Activated T-helper 1 cell treated with anti-CD3 and anti-CD28 coated beads, Interleukin-12 subunit alpha, Interleukin-12 subunit beta, Interleukin-2, Interleukin-4 antibody, amounts not matched to agents 30 ng/mL and 10 ng/mL and 1 ng/mL, durations not matched to agents 14 hours and 24 hours and 36 hours (primary cell): ENCODE measurements around the gene FAM174A. TPM values are rescaled to one million over a fixed set of nuclear protein-coding genes. Genes with fewer than 3 reads are reported as not detected.

Experiments used
- DNase-seq: peaks from one replicate; pipeline ENCODE4 v3.0.0; 2021; ENCODE audit warnings: low spot score
- H3K27ac Mint-ChIP-seq: one replicate; pipeline ENCODE4 v1.8.0; 2021; ENCODE audit warnings: mild to moderate bottlenecking, mixed read lengths
- H3K27me3 Mint-ChIP-seq: one replicate; pipeline ENCODE4 v1.8.0; 2022; ENCODE audit warnings: mild to moderate bottlenecking, moderate library complexity, mixed read lengths; ENCODE audit not compliant: insufficient read depth
- H3K36me3 Mint-ChIP-seq: one replicate; pipeline ENCODE4 v1.8.0; 2021; ENCODE audit warnings: low read depth, mixed read lengths
- H3K4me1 Mint-ChIP-seq: one replicate; pipeline ENCODE4 v1.8.0; 2021; ENCODE audit warnings: low read depth, mixed read lengths
- H3K4me3 Mint-ChIP-seq: one replicate; pipeline ENCODE4 v1.8.0; 2021; ENCODE audit warnings: mild to moderate bottlenecking, moderate library complexity, mixed read lengths
- H3K9me3 Mint-ChIP-seq: one replicate; pipeline ENCODE4 v1.8.0; 2021; ENCODE audit warnings: mixed read lengths
- intact Hi-C: fragments of 100-400 bp; cut with micrococcal nuclease; formaldehyde crosslinking; loops from one replicate; pipeline ENCODE4 v1.15.1; 2024
- total RNA-seq: library from RNA; stranded (reverse); gene quantifications from 2 replicates; pipeline ENCODE4 v1.2.3, GENCODE V29; 2022

The FAM174A gene
- total RNA-seq, 1 donor from 2014 or later: 8.2 TPM

GRCh38 chr5:100634937-100635534 lies 99.9 kb downstream of the FAM174A start:
- Mint-ChIP-seq H3K27me3 (peaks cover 7% of the 10 kb centered on the region), H3K36me3 (no peaks in the 10 kb centered on the region), H3K4me1 (no peaks in the 10 kb centered on the region), H3K9me3 (no peaks in the 10 kb centered on the region), H3K4me3 (no peak overlapping the region), H3K27ac (no peak overlapping the region)
- intact Hi-C loops: no loop called here
- DNase-seq: no peak
